HPDE6-E6E7 (cell line): ENCODE results near the gene SSMEM1.
"Not testable (repeated sequence)": the region's sequence is repeated elsewhere in the genome, so short reads cannot be mapped to it uniquely, and the experiment has no call there.

Experiments
- DNase-seq: peaks from one replicate; pipeline ENCODE4 v3.0.0; 2011; ENCODE audit warnings: missing footprints; ENCODE audit errors: extremely low spot score

Gene SSMEM1

GRCh38 chr7:130246491-130246890 lies 38.8 kb downstream of the SSMEM1 start:
- DNase-seq, result not testable (repeated sequence)

DNA sequence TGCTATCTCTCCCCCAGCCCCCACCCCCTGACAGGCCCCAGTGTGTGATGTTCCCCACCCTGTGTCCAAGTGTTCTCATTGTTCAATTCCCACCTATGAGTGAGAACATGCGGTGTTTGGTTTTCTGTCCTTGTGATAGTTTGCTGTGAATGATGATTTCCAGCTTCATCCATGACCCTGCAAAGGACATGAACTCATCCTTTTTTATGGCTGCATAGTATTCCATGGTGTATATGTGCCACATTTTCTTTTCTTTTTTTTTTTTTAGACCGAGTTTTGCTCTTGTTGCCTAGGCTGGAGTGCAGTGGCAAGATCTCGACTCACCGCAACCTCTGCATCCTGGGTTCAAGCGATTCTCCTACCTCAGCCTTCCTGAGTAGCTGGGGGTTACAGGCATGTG lies 41.2 kb downstream of the SSMEM1 start:
- not testable (repeated sequence) for DNase-seq

- not testable (repeated sequence) for DNase-seq
Measured at GRCh38 chr7:130249626-130250025, 42.0 kb downstream of the SSMEM1 start.

GRCh38 chr7:130254555-130254954 lies 46.9 kb downstream of the SSMEM1 start:
- no peak for DNase-seq

DNA sequence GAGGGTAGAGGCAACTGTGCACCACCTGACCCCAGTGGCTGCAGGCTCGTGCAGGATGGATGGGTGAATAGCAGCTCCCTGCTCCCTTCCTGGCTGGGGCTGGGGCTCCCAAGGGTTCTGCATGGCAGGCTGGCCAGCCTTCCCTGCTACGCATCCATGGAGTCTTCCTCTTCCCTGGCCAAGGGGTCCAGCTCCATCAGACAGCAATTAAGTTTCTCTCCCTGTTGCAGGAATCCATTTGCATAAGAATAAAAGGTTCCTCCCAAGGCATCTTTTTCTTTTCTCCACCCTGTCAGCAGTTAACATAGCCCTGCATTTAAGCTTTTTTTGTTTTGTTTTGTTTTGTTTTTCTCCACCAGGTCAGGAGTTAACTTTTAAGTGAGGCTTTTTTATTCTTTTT lies 49.0 kb downstream of the SSMEM1 start:
- DNase-seq, result no peak

DNA sequence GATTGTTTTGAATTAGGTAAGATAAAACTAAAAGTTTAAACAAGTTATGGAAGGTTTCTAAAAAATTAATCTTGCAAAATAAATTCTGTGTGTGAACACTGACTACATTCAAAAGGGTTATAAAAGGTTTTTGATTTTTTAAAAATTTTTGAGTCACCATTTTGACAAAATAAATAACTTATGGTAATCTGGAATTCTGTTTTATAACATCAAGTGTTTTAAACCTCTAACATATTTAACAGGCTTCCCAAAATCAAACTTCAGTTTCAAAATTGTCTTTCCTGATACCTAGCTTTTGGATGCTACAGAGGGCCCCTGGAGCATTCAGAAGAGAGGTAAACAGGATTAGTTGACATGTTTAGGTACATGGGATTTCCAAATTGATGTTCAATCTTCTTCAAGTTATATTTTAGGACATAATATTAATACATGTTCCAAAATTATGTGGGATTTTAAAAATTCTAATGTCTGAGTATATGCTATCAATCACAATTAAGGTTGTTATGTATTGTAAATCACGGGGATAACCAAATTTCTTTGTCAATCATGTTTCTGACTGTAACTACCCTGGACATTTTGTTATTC lies 50.9 kb downstream of the SSMEM1 start:
- no peak for DNase-seq

DNA sequence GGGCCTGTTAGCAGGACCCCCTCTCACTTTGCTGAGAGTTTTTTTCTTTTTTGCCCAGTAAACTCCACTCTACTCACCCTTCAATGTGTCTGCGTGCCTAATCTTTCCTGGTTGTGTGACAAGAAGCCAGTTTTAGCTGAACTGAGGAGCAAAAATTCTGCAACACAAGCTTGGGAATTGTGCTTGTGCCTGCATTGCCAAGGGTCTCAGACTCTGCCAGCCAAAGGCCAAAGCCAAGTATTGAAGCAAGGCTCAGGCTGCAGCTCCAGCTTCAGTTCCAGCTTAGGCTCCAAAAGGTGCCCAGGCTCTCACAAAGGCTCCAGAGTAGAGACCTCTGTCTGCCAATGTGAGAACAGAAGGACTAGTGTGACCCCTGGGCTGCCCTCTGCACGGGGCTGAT lies 54.8 kb downstream of the SSMEM1 start:
- DNase-seq, result no peak

DNA sequence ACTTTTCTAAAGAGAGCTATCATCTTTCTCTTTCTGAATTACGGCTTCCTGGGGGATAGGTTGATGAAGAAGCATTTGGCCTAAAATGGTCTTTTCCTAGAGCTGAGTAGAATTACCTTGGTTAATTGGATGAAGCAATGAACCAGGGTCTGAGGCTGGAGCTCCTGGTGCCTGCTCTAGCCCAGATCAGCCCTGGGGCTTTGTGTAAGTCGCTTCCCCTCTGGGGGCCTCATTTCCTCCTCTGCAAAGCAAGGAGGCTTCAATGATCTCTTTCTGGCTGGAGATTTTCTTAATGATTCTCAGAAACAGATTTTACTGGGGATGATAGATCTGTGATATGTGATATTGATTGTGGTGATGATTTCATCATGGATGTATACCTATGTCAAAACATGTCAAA lies 55.5 kb downstream of the SSMEM1 start:
- DNase-seq, result no peak
